Endothelial cell of umbilical vein (primary cell): ENCODE data around the gene FYN.
A peak's percentile ranks its signal among the peaks of the same experiment; 100 is the strongest.

Experiments
- FOS ChIP-seq: IDR thresholded peaks from 2 replicates; pipeline ENCODE4 v1.6.1; 2011; ENCODE audit warnings: mild to moderate bottlenecking, low read length, moderate library complexity, borderline replicate concordance; ENCODE audit not compliant: insufficient read depth
- MAX ChIP-seq: IDR thresholded peaks from 2 replicates; pipeline ENCODE4 v1.6.1; 2011; ENCODE audit not compliant: insufficient read depth, insufficient read length
- POLR2A ChIP-seq: IDR thresholded peaks from 2 replicates; pipeline ENCODE4 v1.6.1; 2012; ENCODE audit warnings: low read depth, mild to moderate bottlenecking, control low read depth, low read length
- POLR2AphosphoS5 ChIP-seq: IDR thresholded peaks from 2 replicates; pipeline ENCODE4 v1.6.1; 2012; ENCODE audit warnings: low read depth, mild to moderate bottlenecking, control low read depth, low read length, moderate library complexity; ENCODE audit not compliant: insufficient read depth
- TF ChIP-seq, protein P1 (sequence below), 2 donors: IDR thresholded peaks; 1 replicate in 1 of 2; 2 replicates in 1 of 2; pipeline ENCODE4 v1.5.1; 2011; ENCODE audit warnings: low read length in 2 of 2, mild to moderate bottlenecking in 2 of 2, moderate library complexity in 2 of 2, control low read depth in 1 of 2, inconsistent platforms in 1 of 2, low read depth in 1 of 2; ENCODE audit not compliant: insufficient read depth in 1 of 2; ENCODE audit errors: extremely low read depth in 1 of 2

DNA sequence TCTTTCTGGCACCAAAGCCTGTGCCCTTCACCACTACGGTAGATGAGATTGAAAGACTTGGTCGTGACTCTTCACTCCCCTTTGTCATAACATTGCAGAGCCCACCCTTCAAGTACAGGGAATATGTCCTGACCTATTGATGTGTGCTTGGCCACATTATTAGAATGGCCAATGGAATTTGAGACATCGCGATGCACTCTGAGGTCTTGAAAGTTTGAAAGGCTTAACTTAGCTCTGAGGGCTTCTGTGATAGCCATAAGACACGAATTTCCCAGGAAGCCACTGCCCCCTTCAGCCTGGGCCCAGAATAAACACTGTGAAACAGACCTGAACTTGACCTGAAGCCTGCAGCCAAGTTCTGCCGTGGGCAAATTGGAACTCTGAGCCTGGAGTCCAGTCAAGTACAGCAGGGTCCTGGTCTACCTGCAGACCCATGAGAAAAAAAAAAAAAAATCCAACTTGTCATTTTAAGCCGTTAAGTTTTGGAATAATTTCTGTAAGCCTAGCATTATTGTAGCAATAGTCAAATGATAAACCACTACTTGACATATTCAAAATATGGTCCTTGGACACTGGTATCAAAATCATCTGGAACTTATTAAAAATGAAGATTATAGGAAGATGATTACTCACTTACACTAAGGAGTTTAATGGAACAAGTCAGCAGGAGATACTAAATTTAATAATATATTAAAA is 230.6 kb downstream of the FYN start:
- TF ChIP-seq, protein P1, sequence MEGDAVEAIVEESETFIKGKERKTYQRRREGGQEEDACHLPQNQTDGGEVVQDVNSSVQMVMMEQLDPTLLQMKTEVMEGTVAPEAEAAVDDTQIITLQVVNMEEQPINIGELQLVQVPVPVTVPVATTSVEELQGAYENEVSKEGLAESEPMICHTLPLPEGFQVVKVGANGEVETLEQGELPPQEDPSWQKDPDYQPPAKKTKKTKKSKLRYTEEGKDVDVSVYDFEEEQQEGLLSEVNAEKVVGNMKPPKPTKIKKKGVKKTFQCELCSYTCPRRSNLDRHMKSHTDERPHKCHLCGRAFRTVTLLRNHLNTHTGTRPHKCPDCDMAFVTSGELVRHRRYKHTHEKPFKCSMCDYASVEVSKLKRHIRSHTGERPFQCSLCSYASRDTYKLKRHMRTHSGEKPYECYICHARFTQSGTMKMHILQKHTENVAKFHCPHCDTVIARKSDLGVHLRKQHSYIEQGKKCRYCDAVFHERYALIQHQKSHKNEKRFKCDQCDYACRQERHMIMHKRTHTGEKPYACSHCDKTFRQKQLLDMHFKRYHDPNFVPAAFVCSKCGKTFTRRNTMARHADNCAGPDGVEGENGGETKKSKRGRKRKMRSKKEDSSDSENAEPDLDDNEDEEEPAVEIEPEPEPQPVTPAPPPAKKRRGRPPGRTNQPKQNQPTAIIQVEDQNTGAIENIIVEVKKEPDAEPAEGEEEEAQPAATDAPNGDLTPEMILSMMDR (IDR thresholded peaks at IDR 0.05; ENCODE audit: extremely low read depth in 1 of 2, insufficient read depth in 1 of 2, low read depth in 1 of 2, low read length in 2 of 2), result peak; percentile 63 to 67
- TF ChIP-seq FOS (no peak), MAX (no peak), POLR2A (no peak), POLR2AphosphoS5 (no peak)
